HG03103 (cell line): ENCODE results near the gene UGT2A1.
"Not testable (repeated sequence)": the region's sequence is repeated elsewhere in the genome, so short reads cannot be mapped to it uniquely, and the experiment has no call there.

Source experiments
- ATAC-seq: cut with Tn5 transposase; IDR thresholded peaks from one replicate; pipeline ENCODE4 v1.9.1; 2021; ENCODE audit warnings: low read depth; ENCODE audit not compliant: unreplicated experiment

Gene UGT2A1

GRCh38 chr4:69653147-69653546, at the start of gene UGT2A1:
Gene UGT2A1 (minus strand): TSS chr4:69653247. CDS start chr4:69647644, 5,603 bp downstream.
- ATAC-seq = no peak

- no peak for ATAC-seq
Measured at GRCh38 chr4:69702201-69702600, 49.2 kb upstream of the UGT2A1 start.

GRCh38 chr4:69701696-69702095, 48.6 kb upstream of the UGT2A1 start:
- ATAC-seq = no peak

- ATAC-seq = no peak
Measured at GRCh38 chr4:69697536-69698242, 44.6 kb upstream of the UGT2A1 start.

GRCh38 chr4:69689599-69689998, 36.6 kb upstream of the UGT2A1 start:
- ATAC-seq = no peak

GRCh38 chr4:69684804-69685203, 31.8 kb upstream of the UGT2A1 start:
- ATAC-seq = no peak

GRCh38 chr4:69668680-69669079, 15.6 kb upstream of the UGT2A1 start:
- ATAC-seq = no peak

GRCh38 chr4:69664009-69664408, 11.0 kb upstream of the UGT2A1 start:
- ATAC-seq = not testable (repeated sequence)

GRCh38 chr4:69661130-69661803, 8.2 kb upstream of the UGT2A1 start:
- not testable (repeated sequence) for ATAC-seq

- no peak for ATAC-seq
Measured at GRCh38 chr4:69658133-69658532, 5.1 kb upstream of the UGT2A1 start.

GRCh38 chr4:69656653-69657158, 3.7 kb upstream of the UGT2A1 start:
- no peak for ATAC-seq

GRCh38 chr4:69650872-69651271, 2.2 kb downstream of the UGT2A1 start:
- no peak for ATAC-seq

- no peak for ATAC-seq
Measured at GRCh38 chr4:69649629-69650028, 3.4 kb downstream of the UGT2A1 start.

GRCh38 chr4:69649207-69649606, 3.8 kb downstream of the UGT2A1 start:
- no peak for ATAC-seq

GRCh38 chr4:69642961-69643360, 10.1 kb downstream of the UGT2A1 start:
- no peak for ATAC-seq

- no peak for ATAC-seq
Measured at GRCh38 chr4:69640289-69640688, 12.8 kb downstream of the UGT2A1 start.

GRCh38 chr4:69639542-69639941, 13.5 kb downstream of the UGT2A1 start, which contains the start of gene UGT2A2:
Gene UGT2A2 (minus strand): TSS chr4:69639642. CDS start chr4:69639640, 2 bp downstream.
- ATAC-seq = no peak

- ATAC-seq = no peak
Measured at GRCh38 chr4:69617083-69617694, 35.9 kb downstream of the UGT2A1 start.

- no peak for ATAC-seq
Measured at GRCh38 chr4:69610484-69610883, 42.6 kb downstream of the UGT2A1 start.

GRCh38 chr4:69601065-69601464, 52.0 kb downstream of the UGT2A1 start:
- no peak for ATAC-seq

GRCh38 chr4:69600013-69600412, 53.0 kb downstream of the UGT2A1 start:
- no peak for ATAC-seq
